HepG2 (cell line): ENCODE measurements around the gene C3orf85. TPM values are rescaled to one million over a fixed set of nuclear protein-coding genes. Genes with fewer than 3 reads are reported as not detected.

Experiments
- ATAC-seq: fragments of 200-7000 bp; cut with Tn5 transposase; 3 replicates; pipeline ENCODE4 v1.9.1; 2020; ENCODE audit warnings: mild to moderate bottlenecking, moderate library complexity
- BruUV-seq: library from RNA; stranded (reverse); fragments of 400-500 nt; replicated peaks from 2 replicates; lab custom pipeline; 2021; lab: Mats Ljungman, UMichigan
- CTCF ChIA-PET: fragments of 300-600 bp; formaldehyde crosslinking; extraction: SDS; loops from one replicate; lab custom pipeline; 2021; ENCODE audit warnings: low total read pairs, inconsistent platforms, low intra/inter-chr PET ratio; lab: Yijun Ruan, JAX
- POLR2A ChIA-PET: fragments of 350-600 bp; sonication (Branson Sonifier 250); formaldehyde crosslinking; loops from one replicate; lab custom pipeline; 2020; ENCODE audit warnings: antibody characterized with exemption, inconsistent platforms; lab: Yijun Ruan, JAX
- DNase-seq: peaks from one replicate; pipeline ENCODE4 v3.0.0-alpha.2; 2015; ENCODE audit warnings: low spot score
- FAIRE-seq: peaks from 3 replicates; lab custom pipeline; 2011; peaks lifted over from hg19 to GRCh38; lab: Jason Lieb, UNC
- H2AFZ ChIP-seq: one replicate; pipeline ENCODE4 v1.6.1; 2011; ENCODE audit warnings: low read length, inconsistent platforms
- H3K27ac ChIP-seq: fragments of 300-600 bp; 3 replicates; pipeline ENCODE4 v1.8.0; 2011; ENCODE audit warnings: mixed run types, mild to moderate bottlenecking, mixed read lengths, low read length, inconsistent platforms; ENCODE audit not compliant: insufficient read depth; ENCODE audit errors: extremely low read length
- H3K27me3 ChIP-seq, 2 experiments: fragments of 200-600 bp in 1 of 2; 2 replicates in 1 of 2; 3 replicates in 1 of 2; pipeline versions ENCODE4 v1.6.0 to v1.8.0; 2011; ENCODE audit warnings: low read length in 2 of 2, mild to moderate bottlenecking in 2 of 2, moderate library complexity in 2 of 2, inconsistent platforms in 1 of 2; ENCODE audit not compliant: insufficient read depth in 2 of 2, control insufficient read depth in 1 of 2
- H3K36me3 ChIP-seq, 2 experiments: fragments of 200-600 bp in 1 of 2; replicated peaks in 1 of 2; 2 replicates in 1 of 2; 3 replicates in 1 of 2; pipeline versions ENCODE4 v1.5.1 to v1.8.0; 2011; ENCODE audit warnings: low read length in 2 of 2, inconsistent platforms in 1 of 2; ENCODE audit not compliant: insufficient read depth in 2 of 2, control insufficient read depth in 1 of 2
- H3K4me1 ChIP-seq: 2 replicates; pipeline ENCODE4 v1.5.1; 2012; ENCODE audit warnings: low read length, inconsistent platforms; ENCODE audit not compliant: insufficient read depth
- H3K4me2 ChIP-seq: 2 replicates; pipeline ENCODE4 v1.6.0; 2011; ENCODE audit warnings: low read depth, low read length, inconsistent platforms
- H3K4me3 ChIP-seq, 3 experiments: fragments of 200-600 bp in 1 of 3; sonication (generic), shearing (Covaris generic) in 1 of 3; replicated peaks in 1 of 3; 2 replicates each; pipeline ENCODE4 v1.5.1; 2011 to 2016; ENCODE audit warnings: low read length in 3 of 3, inconsistent platforms in 2 of 3, low read depth in 2 of 3, mild to moderate bottlenecking in 2 of 3, control low read depth in 1 of 3, mixed read lengths in 1 of 3; ENCODE audit not compliant: insufficient read depth in 1 of 3
- H3K79me2 ChIP-seq: one replicate; pipeline ENCODE4 v1.6.1; 2011; ENCODE audit warnings: low read length, inconsistent platforms; ENCODE audit not compliant: insufficient read depth
- H3K9ac ChIP-seq: 2 replicates; pipeline ENCODE4 v1.6.0; 2011; ENCODE audit warnings: mild to moderate bottlenecking, low read depth, low read length, inconsistent platforms; ENCODE audit not compliant: insufficient read depth
- H3K9me3 ChIP-seq: 2 replicates; pipeline ENCODE4 v1.5.1; 2012; ENCODE audit warnings: mild to moderate bottlenecking, low read length
- H4K20me1 ChIP-seq: 2 replicates; pipeline ENCODE4 v1.6.0; 2011; ENCODE audit warnings: inconsistent platforms, mild to moderate bottlenecking, low read length, moderate library complexity; ENCODE audit not compliant: insufficient read depth
- CERS6 ChIP-seq: sonication (generic); formaldehyde crosslinking; IDR thresholded peaks from 2 replicates; pipeline ENCODE4 v1.5.0; 2020; ENCODE audit warnings: missing genetic modification reagents
- FLYWCH1 ChIP-seq: sonication (generic); formaldehyde crosslinking; IDR thresholded peaks from 2 replicates; pipeline ENCODE4 v1.8.1; 2023; ENCODE audit warnings: mild to moderate bottlenecking, missing genetic modification reagents
- JUNB ChIP-seq: sonication (generic); formaldehyde crosslinking; IDR thresholded peaks from 2 replicates; pipeline ENCODE4 v1.8.0; 2022; ENCODE audit warnings: missing genetic modification reagents, mild to moderate bottlenecking, borderline replicate concordance
- MAZ ChIP-seq, 2 experiments: sonication (generic) in 1 of 2; formaldehyde crosslinking in 1 of 2; IDR thresholded peaks; 2 replicates each; pipeline versions ENCODE4 v1.5.0 to v1.6.1; 2012 to 2020; ENCODE audit warnings: low read depth in 2 of 2, mild to moderate bottlenecking in 2 of 2, borderline replicate concordance in 1 of 2, improper control_type of control experiment in 1 of 2, low read length in 1 of 2, missing genetic modification reagents in 1 of 2, moderate library complexity in 1 of 2
- MTA3 ChIP-seq: sonication (generic); formaldehyde crosslinking; IDR thresholded peaks from 2 replicates; pipeline ENCODE4 v1.4.0; 2020; ENCODE audit warnings: missing genetic modification reagents
- NONO ChIP-seq, 2 experiments: fragments of 450-650 bp in 1 of 2; sonication (generic) in 1 of 2; formaldehyde crosslinking in 1 of 2; IDR thresholded peaks in 1 of 2; conservative IDR thresholded peaks in 1 of 2; 2 replicates each; pipeline versions ENCODE4 v1.6.1 to v1.8.0; 2017 to 2022; ENCODE audit warnings: mild to moderate bottlenecking in 1 of 2, missing genetic modification reagents in 1 of 2, moderate library complexity in 1 of 2
- RNF2 ChIP-seq: fragments of 450-650 bp; conservative IDR thresholded peaks from 2 replicates; pipeline ENCODE4 v1.6.1; 2016; ENCODE audit warnings: low read depth
- SKI ChIP-seq: fragments of 450-650 bp; IDR thresholded peaks from one replicate; pipeline ENCODE4 v1.6.1; 2018; ENCODE audit warnings: mild to moderate bottlenecking; ENCODE audit not compliant: partially characterized antibody
- ZNF33A ChIP-seq: sonication (generic); formaldehyde crosslinking; IDR thresholded peaks from 2 replicates; pipeline ENCODE4 v1.5.1; 2020; ENCODE audit warnings: missing genetic modification reagents, mild to moderate bottlenecking, moderate library complexity, borderline replicate concordance
- ZNF33B ChIP-seq: sonication (generic); formaldehyde crosslinking; IDR thresholded peaks from 2 replicates; pipeline ENCODE4 v1.5.1; 2020; ENCODE audit warnings: mild to moderate bottlenecking, missing genetic modification reagents
- ZNF562 ChIP-seq: sonication (generic); formaldehyde crosslinking; IDR thresholded peaks from 2 replicates; pipeline ENCODE4 v1.8.0; 2022; ENCODE audit warnings: missing genetic modification reagents, borderline replicate concordance
- ZNF7 ChIP-seq: IDR thresholded peaks from 2 replicates; pipeline ENCODE4 v1.6.1; 2016; ENCODE audit warnings: missing biosample characterization, missing genetic modification reagents
- ZNF839 ChIP-seq: sonication (generic); formaldehyde crosslinking; IDR thresholded peaks from 2 replicates; pipeline ENCODE4 v1.4.0; 2020; ENCODE audit warnings: missing genetic modification reagents, mild to moderate bottlenecking, borderline replicate concordance
- WGBS: methylation state at CpG from one replicate; pipeline ENCODE4 v1.1.6; 2017; ENCODE audit warnings: low lambda C conversion rate; 5-methylcytosine and 5-hydroxymethylcytosine counted together
- in situ Hi-C: cut with HindIII; loops from 2 replicates; pipeline ENCODE4 v1.10.0; 2017; ENCODE audit warnings: low pct_unique_long_range_greater_than_20kb; ENCODE audit not compliant: extremely low pct_ligation_motif_present
- intact Hi-C: fragments of 100-400 bp; cut with micrococcal nuclease; formaldehyde crosslinking; loops from one replicate; pipeline ENCODE4 v1.10.0; 2022; ENCODE audit not compliant: unreplicated experiment
- polyA plus RNA-seq, 8 experiments: library from polyadenylated mRNA; depleted of rRNA in 3 of 8; stranded (reverse) in 7 of 8; unstranded in 1 of 8; fragments of >200 nt; fragmentation: Illumina TruSeq in 4 of 8; extraction: Trizol in 4 of 8; gene quantifications; 2 replicates each; pipeline versions ENCODE4 v1.2.1 to v1.2.3, GENCODE V29; 2011 to 2016; ENCODE audit warnings: low read depth in 4 of 8, missing spikeins in 1 of 8, mixed read lengths in 1 of 8; ENCODE audit not compliant: insufficient read depth in 1 of 8
- total RNA-seq, 5 experiments: library from RNA; depleted of rRNA; stranded (reverse); fragments of >200 nt; fragmentation: Illumina TruSeq; extraction: Trizol; gene quantifications; 2 replicates each; pipeline ENCODE4 v1.2.3, GENCODE V29; 2016; ENCODE audit warnings: low read depth in 1 of 5
- TF ChIP-seq, protein P1 (sequence below): sonication (generic); formaldehyde crosslinking; IDR thresholded peaks from 2 replicates; pipeline ENCODE4 v1.8.0; 2022; ENCODE audit warnings: mild to moderate bottlenecking, missing genetic modification reagents, moderate library complexity
- TF ChIP-seq, protein P2 (sequence below): IDR thresholded peaks from 2 replicates; pipeline ENCODE4 v1.6.1; 2016; ENCODE audit warnings: low read depth, missing genetic modification reagents, missing compliant biosample characterization
- TF ChIP-seq, protein P3 (sequence below): sonication (generic); formaldehyde crosslinking; conservative IDR thresholded peaks from 2 replicates; pipeline ENCODE4 v1.8.0; 2022; ENCODE audit warnings: low read depth, missing genetic modification reagents

Gene C3orf85
- total and polyA plus RNA-seq, 2 of the 13 experiments (the other 11 are each of a cell fraction or from before 2014, with no cell fraction given) = not detected

GRCh38 chr3:109095166-109095565 lies 41.4 kb upstream of the C3orf85 start:
- BruUV-seq = no TSS peak
- CTCF ChIA-PET = no interaction called here
- TF ChIP-seq ZNF839 (CRISPR knock-in tag) (no peak), MTA3 (CRISPR knock-in tag) (no peak), MAZ (IDR thresholded peaks at IDR 0.05; ENCODE audit: borderline replicate concordance, low read depth, low read length) (no peak), MAZ (CRISPR knock-in tag; IDR thresholded peaks at IDR 0.05; ENCODE audit: low read depth) (no peak), ZNF33A (no peak), NONO (IDR thresholded peaks at IDR 0.05) (no peak), NONO (CRISPR knock-in tag; conservative IDR thresholded peaks at IDR 0.05) (no peak), JUNB (CRISPR knock-in tag) (no peak), CERS6 (CRISPR knock-in tag) (no peak), SKI (no peak), ZNF7 (CRISPR knock-in tag) (no peak), FLYWCH1 (CRISPR knock-in tag) (no peak), ZNF562 (CRISPR knock-in tag) (no peak), RNF2 (no peak), ZNF33B (CRISPR knock-in tag) (no peak)
- TF ChIP-seq, protein P1, sequence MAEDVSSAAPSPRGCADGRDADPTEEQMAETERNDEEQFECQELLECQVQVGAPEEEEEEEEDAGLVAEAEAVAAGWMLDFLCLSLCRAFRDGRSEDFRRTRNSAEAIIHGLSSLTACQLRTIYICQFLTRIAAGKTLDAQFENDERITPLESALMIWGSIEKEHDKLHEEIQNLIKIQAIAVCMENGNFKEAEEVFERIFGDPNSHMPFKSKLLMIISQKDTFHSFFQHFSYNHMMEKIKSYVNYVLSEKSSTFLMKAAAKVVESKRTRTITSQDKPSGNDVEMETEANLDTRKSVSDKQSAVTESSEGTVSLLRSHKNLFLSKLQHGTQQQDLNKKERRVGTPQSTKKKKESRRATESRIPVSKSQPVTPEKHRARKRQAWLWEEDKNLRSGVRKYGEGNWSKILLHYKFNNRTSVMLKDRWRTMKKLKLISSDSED (CRISPR knock-in tag) = no peak
- TF ChIP-seq, protein P2, sequence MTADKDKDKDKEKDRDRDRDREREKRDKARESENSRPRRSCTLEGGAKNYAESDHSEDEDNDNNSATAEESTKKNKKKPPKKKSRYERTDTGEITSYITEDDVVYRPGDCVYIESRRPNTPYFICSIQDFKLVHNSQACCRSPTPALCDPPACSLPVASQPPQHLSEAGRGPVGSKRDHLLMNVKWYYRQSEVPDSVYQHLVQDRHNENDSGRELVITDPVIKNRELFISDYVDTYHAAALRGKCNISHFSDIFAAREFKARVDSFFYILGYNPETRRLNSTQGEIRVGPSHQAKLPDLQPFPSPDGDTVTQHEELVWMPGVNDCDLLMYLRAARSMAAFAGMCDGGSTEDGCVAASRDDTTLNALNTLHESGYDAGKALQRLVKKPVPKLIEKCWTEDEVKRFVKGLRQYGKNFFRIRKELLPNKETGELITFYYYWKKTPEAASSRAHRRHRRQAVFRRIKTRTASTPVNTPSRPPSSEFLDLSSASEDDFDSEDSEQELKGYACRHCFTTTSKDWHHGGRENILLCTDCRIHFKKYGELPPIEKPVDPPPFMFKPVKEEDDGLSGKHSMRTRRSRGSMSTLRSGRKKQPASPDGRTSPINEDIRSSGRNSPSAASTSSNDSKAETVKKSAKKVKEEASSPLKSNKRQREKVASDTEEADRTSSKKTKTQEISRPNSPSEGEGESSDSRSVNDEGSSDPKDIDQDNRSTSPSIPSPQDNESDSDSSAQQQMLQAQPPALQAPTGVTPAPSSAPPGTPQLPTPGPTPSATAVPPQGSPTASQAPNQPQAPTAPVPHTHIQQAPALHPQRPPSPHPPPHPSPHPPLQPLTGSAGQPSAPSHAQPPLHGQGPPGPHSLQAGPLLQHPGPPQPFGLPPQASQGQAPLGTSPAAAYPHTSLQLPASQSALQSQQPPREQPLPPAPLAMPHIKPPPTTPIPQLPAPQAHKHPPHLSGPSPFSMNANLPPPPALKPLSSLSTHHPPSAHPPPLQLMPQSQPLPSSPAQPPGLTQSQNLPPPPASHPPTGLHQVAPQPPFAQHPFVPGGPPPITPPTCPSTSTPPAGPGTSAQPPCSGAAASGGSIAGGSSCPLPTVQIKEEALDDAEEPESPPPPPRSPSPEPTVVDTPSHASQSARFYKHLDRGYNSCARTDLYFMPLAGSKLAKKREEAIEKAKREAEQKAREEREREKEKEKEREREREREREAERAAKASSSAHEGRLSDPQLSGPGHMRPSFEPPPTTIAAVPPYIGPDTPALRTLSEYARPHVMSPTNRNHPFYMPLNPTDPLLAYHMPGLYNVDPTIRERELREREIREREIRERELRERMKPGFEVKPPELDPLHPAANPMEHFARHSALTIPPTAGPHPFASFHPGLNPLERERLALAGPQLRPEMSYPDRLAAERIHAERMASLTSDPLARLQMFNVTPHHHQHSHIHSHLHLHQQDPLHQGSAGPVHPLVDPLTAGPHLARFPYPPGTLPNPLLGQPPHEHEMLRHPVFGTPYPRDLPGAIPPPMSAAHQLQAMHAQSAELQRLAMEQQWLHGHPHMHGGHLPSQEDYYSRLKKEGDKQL (CRISPR knock-in tag) = no peak
- TF ChIP-seq, protein P3, sequence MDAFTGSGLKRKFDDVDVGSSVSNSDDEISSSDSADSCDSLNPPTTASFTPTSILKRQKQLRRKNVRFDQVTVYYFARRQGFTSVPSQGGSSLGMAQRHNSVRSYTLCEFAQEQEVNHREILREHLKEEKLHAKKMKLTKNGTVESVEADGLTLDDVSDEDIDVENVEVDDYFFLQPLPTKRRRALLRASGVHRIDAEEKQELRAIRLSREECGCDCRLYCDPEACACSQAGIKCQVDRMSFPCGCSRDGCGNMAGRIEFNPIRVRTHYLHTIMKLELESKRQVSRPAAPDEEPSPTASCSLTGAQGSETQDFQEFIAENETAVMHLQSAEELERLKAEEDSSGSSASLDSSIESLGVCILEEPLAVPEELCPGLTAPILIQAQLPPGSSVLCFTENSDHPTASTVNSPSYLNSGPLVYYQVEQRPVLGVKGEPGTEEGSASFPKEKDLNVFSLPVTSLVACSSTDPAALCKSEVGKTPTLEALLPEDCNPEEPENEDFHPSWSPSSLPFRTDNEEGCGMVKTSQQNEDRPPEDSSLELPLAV (CRISPR knock-in tag) = no peak

More at GRCh38 chr3:109095166-109095565, 41.4 kb upstream of the C3orf85 start:
- Histone ChIP-seq H2AFZ (no peak overlapping the region), H3K79me2 (no peaks in the 10 kb centered on the region), H3K36me3 (no peaks in the 10 kb centered on the region), H3K9me3 (no peaks in the 10 kb centered on the region), H3K9ac (no peak overlapping the region), H3K4me3 (no peak overlapping the region), H3K4me1 (no peaks in the 10 kb centered on the region), H4K20me1 (no peaks in the 10 kb centered on the region), H3K27me3 (no peaks in the 10 kb centered on the region), H3K4me2 (no peak overlapping the region), H3K27ac (no peak overlapping the region)
- in situ Hi-C loops (no loop called here), intact Hi-C loops (no loop called here)
- DNase-seq (no peak), FAIRE-seq (no peak), ATAC-seq (no peak)
- POLR2A ChIA-PET = no interaction called here
- 23% methylated on average over 1 of the region's 1 CpG for WGBS
